NCI-H146 treated with DMSO at 0.1 percent for 48 hours (cell line): ENCODE measurements around the gene TMPRSS5.
"Not testable (repeated sequence)": the region's sequence is repeated elsewhere in the genome, so short reads cannot be mapped to it uniquely, and the experiment has no call there.

Source experiments
- DNase-seq: peaks from one replicate; lab custom pipeline; 2025; ENCODE audit not compliant: unreplicated experiment; lab: John Stamatoyannopoulos, UW

The TMPRSS5 gene

GRCh38 chr11:113705871-113706655 is at the start of gene TMPRSS5:
Gene TMPRSS5 (minus strand): TSS chr11:113706308. CDS start chr11:113706224, 84 bp downstream.
- DNase-seq, result no peak

DNA sequence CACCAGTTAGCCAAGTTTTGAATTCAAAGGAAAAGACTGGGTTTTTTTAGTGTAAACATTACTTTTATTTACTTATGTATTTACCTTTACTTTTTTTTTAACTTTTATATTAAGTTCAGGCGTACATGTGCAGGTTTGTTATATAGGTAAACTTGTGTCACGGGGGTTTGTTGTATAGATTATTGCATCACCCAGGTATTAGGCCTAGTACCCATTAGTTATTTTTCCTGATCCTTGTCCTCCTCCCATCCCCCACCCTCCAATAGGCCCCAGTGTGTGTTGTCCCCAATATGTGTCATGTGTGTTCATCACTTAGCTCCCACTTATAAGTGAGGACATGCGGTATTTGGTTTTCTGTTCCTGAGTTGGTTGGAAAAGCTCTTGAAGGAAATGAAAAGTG is 46.8 kb upstream of the TMPRSS5 start:
- DNase-seq, result no peak

GRCh38 chr11:113736323-113736722 is 30.2 kb upstream of the TMPRSS5 start:
- no peak for DNase-seq

DNA sequence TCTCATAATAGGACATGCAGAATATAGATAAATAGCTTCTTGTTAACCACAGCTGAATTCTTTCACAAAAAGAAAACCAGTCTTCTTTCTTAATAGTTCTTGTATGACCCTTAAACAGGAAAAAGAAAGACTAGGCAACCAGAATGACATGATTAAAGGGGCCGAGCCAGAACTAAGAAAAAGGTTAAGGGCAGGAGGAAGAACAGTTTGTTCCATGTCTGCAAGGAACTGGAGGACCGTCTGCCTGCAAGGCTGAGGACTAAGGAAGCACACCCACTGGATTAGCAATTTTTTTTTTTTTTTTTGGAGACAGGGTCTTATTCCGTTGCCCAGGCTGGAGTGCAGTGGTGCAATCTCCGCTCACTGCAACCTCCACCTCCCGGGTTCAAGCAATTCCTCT is 26.0 kb upstream of the TMPRSS5 start:
- DNase-seq, result no peak

DNA sequence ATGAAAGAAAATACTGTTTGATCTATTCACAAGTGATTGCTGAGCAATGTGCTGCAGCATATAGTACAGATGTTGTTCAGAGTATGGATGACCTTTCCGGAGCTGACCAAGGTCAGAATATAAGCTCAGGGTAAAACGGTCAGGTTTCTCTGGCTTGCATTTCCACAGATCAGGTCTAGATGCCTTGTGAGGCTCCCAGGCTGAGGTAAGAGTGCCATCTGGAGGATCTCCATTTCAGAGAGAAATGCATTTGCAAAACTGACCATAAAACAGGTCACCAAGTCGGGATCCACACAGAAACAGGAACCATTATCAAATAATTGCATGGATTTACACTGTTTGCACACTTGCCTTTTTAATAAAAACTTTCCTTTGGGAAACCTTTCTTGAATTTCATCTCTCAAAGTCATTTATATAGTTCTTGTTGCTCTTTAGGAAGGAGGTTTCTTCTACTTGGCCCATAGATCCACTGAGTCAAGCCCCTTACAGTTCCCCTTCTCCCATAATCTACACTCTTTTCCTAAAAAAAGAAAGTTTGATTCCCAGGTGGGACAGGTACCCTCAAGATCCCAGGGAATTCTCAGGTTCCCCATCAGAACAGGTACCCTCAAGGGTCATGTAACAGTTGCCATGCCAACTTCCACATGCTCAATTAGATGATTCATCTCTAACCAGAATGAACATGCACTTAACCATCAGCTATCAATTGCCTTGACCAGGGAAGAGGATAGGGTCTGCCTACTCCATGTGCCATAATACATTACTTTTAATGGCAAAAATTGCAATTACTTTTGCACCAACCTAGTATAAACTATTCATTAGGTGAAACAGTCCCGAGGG is 25.0 kb upstream of the TMPRSS5 start:
- peak; percentile 29 for DNase-seq

DNA sequence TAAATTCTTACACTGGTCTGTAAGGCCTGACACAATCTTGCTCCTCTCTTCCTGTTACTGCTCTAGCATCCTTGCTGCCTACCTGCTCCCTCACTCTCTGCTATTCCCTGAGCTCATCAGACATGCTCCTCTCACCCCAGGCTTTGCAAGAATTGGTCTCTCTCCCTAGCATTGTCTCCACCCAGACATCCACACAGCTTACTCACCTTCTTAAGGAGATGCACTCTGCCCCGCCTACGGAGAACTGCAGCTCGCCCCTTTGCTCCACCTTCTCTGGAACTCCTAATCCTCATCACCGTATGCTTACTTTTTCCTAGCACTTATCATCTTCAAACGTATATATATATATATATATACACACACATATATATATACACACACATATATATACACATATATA is 23.3 kb upstream of the TMPRSS5 start:
- no peak for DNase-seq

DNA sequence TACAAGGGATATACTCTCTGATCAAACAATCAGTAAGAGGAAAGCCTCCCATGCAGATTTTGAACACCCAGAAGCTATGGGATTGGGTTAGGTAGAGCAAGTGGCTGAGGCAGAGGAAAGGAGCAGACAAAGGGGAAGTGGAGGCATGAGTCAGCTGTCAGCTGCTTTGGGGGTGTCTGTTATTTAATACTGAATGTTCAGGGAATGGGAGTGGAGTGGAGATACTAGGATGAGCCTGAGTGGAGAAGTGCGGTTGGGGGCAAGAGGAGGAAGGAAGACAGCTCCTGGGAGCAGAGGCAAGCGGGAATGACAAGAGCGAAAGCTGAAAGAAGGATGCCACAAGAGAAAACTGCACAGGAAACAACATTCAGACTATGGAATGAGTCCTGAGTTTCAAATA is 22.7 kb upstream of the TMPRSS5 start:
- DNase-seq, result no peak

DNA sequence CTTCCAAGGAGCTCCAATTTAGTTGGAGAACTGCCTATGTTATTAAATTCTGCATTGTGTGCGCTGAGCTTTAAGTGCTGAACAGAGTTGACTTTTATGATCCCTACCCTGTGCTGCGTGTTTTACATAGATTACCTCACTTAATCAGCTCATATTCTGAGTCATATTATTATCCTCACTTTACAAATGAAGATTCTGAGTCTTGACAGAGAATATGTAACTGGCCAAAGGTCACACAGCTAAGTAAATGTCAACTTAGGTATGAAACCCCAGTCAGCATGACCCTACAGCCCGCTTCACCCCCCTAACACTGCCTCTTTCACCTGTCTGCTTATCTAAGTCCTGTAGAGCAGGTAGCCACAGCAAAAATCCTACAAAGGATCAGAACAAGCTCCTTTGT is 19.8 kb upstream of the TMPRSS5 start:
- DNase-seq, result no peak

- DNase-seq, result no peak
Measured at GRCh38 chr11:113725407-113725806, 19.3 kb upstream of the TMPRSS5 start.

- DNase-seq, result no peak
Measured at GRCh38 chr11:113724778-113725177, 18.7 kb upstream of the TMPRSS5 start.

DNA sequence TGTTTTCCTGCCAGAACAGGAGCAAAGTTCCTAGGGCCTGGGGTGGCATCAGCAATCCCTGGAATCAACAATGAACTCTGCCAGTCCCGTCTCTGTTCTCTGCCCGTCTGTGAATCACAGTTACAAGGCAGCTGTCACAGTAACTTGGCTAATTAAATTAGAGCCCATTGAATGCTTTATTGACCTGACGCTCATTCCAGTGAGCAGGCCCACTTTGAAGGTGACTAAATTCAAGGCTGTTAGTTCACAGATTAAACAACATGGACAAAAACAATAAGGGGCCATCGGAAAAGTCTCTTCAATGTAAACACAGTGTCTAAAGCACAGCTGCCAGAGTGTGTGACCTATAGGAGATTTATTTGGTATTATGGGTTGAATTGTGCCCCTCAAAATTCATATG is 17.7 kb upstream of the TMPRSS5 start:
- DNase-seq, result peak; percentile 61

- no peak for DNase-seq
Measured at GRCh38 chr11:113722934-113723333, 16.8 kb upstream of the TMPRSS5 start.

- DNase-seq, result no peak
Measured at GRCh38 chr11:113722221-113722620, 16.1 kb upstream of the TMPRSS5 start.

DNA sequence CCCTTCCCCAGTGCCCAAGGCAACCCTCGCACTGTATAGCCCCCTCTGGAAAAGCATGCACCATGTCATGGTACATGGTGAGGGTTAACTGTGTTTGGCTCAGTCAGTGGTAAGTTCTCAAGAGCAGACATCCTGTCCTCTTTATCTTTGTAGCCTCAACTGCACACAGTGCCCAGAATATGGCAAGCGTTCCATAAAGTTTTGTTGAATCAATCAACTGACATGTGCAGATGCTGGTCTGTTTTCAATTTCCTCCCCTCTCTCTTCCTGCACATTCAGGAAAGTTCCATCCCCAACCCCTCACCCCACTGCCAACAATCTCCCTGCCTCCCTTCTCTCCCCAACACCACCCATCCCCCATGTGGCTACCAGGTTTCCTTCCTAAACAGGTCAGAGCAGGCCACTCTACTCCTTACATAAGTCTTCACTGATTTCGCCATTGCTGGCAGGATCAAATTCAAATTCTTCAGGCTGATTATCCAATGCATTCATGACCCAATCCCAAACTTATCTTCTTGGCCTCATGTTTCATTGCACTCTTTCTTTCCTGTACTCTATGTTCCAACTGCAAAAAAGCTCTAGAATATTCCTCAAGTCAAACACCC is 15.5 kb upstream of the TMPRSS5 start:
- no peak for DNase-seq

DNA sequence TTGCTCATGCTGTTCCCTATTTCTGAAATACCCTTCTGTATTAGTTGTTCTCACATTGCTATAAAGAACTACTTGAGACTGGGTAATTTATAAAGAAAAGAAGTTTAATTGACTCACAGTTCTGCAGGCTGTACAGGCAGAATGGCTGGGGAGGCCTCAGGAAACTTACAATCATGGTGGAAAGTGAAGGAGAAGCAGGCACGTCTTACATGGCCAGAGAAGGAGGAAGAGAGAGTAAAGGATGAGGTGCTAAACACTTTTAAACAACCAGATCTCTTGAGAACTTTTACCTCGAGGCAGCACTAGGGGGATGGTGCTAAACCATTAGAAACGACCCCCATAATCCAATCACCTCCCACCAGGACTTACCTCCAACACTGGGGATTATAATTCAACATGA is 14.4 kb upstream of the TMPRSS5 start:
- not testable (repeated sequence) for DNase-seq

DNA sequence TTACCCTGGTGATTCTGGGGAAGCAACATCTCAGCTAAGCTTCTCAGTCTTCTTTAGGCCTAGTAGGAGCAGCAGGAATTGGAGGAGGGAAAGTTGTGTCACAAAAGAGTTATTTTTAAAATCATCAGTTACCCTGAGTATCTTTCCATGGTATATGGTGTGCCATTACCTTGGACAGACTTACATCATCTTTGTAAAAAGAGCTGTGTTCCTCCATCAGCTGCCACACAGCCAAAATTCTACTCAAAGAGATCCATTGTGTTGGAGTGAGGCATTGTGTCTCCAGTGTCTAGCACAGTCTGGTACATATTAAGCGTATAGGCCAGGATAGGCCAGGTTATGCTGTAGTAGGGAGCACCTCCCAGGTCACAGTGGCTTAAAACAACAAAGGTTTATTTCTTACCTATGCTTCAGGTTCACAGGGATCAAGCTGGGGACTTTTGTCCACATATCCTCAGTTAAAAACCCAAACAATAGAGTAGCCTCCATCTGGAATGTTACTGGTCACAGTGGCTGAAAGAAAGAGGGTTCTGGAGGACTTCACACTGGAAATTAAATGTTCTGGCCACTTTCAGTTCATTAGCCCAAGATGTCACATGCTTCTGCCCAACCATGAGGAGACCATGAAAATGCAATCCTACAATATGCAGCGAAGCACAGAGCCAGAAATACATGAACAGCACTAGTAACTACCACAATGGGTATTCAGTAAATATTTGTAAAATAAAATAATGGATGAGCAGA is 9.9 kb upstream of the TMPRSS5 start:
- no peak for DNase-seq

GRCh38 chr11:113715273-113715672 is 9.2 kb upstream of the TMPRSS5 start:
- DNase-seq, result no peak

- DNase-seq, result no peak
Measured at GRCh38 chr11:113710989-113711388, 4.9 kb upstream of the TMPRSS5 start.

- DNase-seq, result not testable (repeated sequence)
Measured at GRCh38 chr11:113703551-113703950, 2.6 kb downstream of the TMPRSS5 start.

DNA sequence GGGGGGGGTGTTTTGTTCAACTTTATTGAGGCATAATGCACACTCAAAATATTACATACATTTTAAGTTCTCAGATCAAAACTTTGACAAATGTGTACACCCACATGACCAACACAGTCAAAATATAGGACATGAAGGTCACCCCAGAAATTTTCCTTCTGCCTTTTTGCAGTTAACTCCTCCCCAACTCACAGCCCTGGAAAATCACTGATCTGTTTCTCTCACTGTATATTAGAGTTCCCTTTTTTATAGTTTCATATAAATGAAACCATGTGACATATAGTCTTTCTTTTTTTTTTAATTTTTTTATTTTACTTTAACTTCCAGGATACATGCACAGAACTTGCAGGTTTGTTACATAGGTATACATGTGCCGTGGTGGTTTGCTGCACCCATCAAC is 4.6 kb downstream of the TMPRSS5 start:
- no peak for DNase-seq

DNA sequence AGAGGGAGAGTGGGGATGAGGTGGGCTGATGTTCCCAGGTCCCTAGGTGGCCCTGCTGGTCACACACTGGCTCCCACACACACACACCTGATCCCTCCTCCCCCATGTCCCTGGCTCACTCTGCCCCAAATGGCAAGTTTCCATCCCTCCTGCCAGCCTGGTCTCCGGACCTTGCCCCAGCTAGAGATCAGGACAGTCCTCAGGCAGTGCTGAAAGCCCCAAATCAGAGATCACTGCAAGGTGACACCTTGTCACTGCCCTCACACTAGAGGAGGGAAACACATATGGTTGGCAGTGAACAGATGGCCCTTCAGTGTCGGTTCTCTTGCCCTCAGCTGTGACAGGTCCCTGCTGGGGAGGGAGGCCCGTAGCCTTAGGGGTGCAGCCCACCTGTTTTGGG is 7.6 kb downstream of the TMPRSS5 start:
- no peak for DNase-seq
